Ascending aorta (tissue), 2 donors: ENCODE results near the gene LRCOL1. TPM values are rescaled to one million over a fixed set of nuclear protein-coding genes. Genes with fewer than 3 reads are reported as not detected.

Experiments used
- DNase-seq, 2 donors: peaks; one replicate each; pipeline ENCODE4 v3.0.0-alpha.2; 2019; ENCODE audit warnings: low spot score in 2 of 2
- H3K27ac ChIP-seq, 2 donors: fragments of 200-600 bp; sonication (generic); one replicate each; pipeline ENCODE4 v1.5.1; 2016 to 2017; ENCODE audit warnings: mild to moderate bottlenecking in 1 of 2
- H3K27me3 ChIP-seq: fragments of 200-600 bp; sonication (generic); one replicate; pipeline ENCODE4 v1.5.1; 2017
- H3K36me3 ChIP-seq, 2 donors: fragments of 200-600 bp; sonication (generic); one replicate each; pipeline ENCODE4 v1.5.1; 2016
- H3K4me1 ChIP-seq, 2 donors: fragments of 200-600 bp; sonication (generic); one replicate each; pipeline ENCODE4 v1.5.1; 2016 to 2017; ENCODE audit warnings: mild to moderate bottlenecking in 1 of 2
- H3K4me3 ChIP-seq, 2 donors: fragments of 200-600 bp; sonication (generic); one replicate each; pipeline ENCODE4 v1.5.1; 2016 to 2017; ENCODE audit warnings: mild to moderate bottlenecking in 1 of 2
- H3K9me3 ChIP-seq, 2 donors: fragments of 200-600 bp; sonication (generic); one replicate each; pipeline ENCODE4 v1.5.1; 2016
- intact Hi-C: fragments of 100-400 bp; cut with DNase I; formaldehyde crosslinking; loops from one replicate; pipeline ENCODE4 v1.15.1; 2023
- total RNA-seq: library from RNA; depleted of rRNA; stranded (reverse); fragments of >200 nt; gene quantifications from one replicate; pipeline ENCODE4 v1.1.0, GENCODE V29; 2016
- TF ChIP-seq, protein P1 (sequence below), 3 experiments: fragments of 200-600 bp in 2 of 3; fragments of 450-650 bp in 1 of 3; sonication (generic) in 2 of 3; IDR thresholded peaks; one replicate each; pipeline ENCODE4 v1.5.1; 2016 to 2019; ENCODE audit warnings: antibody characterized with exemption in 3 of 3, mild to moderate bottlenecking in 1 of 3, moderate library complexity in 1 of 3

The LRCOL1 gene
- total RNA-seq, 1 donor from 2014 or later, result not detected

DNA sequence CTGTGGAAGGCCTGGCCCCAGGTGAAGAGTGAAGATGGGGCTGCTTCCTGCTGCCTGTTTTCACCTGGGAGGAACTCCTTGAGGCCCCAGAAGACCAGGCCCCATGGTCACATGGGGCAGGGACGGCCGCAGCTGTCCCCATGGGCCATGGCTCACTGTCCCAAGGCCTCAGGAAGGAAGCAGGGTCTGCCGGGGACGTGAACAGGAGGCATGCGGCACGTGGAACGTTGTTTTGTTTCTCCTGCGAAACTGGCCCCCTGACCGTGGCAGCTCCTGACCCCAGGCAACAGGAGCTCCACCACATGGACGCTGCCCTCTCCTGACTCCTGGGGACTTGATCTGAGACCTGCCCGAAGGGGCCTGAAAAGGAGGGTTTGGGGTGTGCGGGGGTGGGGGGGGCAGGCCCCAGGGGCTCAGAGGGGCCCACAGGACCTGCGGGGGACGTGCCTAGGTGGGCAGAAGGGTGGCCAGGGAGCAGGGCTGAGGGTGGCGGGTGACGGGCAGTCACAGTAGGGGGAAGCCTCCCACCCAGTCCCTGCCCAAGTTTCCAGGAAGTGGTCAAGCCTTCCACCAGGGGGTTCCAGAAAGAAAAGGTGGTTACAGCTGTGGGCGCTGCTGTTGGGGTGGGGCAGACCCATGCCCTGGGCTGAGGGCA, 41.4 kb downstream of the LRCOL1 start:
- Histone ChIP-seq H3K36me3 (peaks cover 19 to 34% of the 10 kb centered on the region in 2 donors), H3K4me1 (no peaks in the 10 kb centered on the region), H3K27ac (no peak overlapping the region), H3K9me3 (no peaks in the 10 kb centered on the region), H3K4me3 (no peak overlapping the region), H3K27me3 (no peaks in the 10 kb centered on the region)
- TF ChIP-seq, protein P1, sequence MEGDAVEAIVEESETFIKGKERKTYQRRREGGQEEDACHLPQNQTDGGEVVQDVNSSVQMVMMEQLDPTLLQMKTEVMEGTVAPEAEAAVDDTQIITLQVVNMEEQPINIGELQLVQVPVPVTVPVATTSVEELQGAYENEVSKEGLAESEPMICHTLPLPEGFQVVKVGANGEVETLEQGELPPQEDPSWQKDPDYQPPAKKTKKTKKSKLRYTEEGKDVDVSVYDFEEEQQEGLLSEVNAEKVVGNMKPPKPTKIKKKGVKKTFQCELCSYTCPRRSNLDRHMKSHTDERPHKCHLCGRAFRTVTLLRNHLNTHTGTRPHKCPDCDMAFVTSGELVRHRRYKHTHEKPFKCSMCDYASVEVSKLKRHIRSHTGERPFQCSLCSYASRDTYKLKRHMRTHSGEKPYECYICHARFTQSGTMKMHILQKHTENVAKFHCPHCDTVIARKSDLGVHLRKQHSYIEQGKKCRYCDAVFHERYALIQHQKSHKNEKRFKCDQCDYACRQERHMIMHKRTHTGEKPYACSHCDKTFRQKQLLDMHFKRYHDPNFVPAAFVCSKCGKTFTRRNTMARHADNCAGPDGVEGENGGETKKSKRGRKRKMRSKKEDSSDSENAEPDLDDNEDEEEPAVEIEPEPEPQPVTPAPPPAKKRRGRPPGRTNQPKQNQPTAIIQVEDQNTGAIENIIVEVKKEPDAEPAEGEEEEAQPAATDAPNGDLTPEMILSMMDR (IDR thresholded peaks at IDR 0.05), result no peak
- no peak for DNase-seq
- intact Hi-C loops, result no loop called here

DNA sequence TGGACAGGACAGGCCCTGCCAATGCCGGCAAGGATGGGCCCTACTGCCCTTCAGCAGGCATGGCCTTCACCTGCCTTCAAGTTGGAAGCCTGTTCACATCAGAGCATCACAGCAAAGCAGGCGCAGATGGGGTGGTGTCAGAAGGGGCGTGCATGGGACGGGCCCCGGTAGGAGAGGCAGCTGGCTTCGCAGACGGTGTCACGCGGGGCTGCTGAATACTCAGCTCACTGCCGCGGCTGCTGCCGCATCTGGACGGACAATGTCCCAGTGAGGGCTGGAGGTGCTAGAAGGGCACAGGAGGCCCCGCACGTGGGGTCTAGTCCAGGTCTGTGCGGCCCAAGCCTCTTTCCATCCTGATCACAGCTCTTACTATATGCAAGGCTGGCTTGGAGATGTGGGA, 42.1 kb downstream of the LRCOL1 start:
- TF ChIP-seq, protein P1 (IDR thresholded peaks at IDR 0.05), result no peak
- H3K9me3 ChIP-seq, result no peaks in the 10 kb centered on the region
- intact Hi-C loops, result no loop called here
- no peak overlapping the region for H3K27ac ChIP-seq
- DNase-seq, result no peak
- no peak overlapping the region for H3K4me3 ChIP-seq
- H3K36me3 ChIP-seq, result peaks cover 14 to 29% of the 10 kb centered on the region in 2 donors
- no peaks in the 10 kb centered on the region for H3K27me3 ChIP-seq
- no peaks in the 10 kb centered on the region for H3K4me1 ChIP-seq

DNA sequence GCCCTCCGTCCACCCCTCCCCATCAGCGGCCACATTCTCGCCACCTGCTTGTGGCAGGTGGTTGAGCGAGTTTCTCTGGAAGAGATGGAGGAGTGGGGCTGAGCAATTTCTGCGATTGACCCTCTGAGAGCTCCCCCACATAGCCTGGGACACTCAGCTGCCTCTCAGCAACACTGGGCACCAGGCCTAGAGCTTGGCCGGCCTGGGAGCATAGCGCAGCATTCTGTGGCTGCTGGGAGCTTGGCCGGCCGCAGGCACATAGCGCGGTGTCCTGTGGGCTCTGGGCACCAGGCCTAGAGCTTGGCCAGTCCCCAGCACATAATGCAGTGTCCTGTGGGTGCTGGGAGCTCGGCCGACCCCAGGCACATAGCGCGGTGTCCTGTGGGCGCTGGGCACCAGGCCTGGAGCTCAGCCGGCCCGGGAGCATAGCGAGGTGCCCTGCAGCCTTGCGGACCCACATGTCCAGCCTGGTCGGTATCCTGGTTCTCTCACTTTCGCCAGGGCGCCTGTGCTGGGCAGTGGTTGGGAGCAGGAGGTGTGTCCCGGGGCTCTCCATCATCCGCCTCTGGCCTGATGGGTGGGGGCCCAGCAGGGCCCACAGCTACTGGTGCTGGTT, 43.8 kb downstream of the LRCOL1 start:
- DNase-seq, result no peak
- TF ChIP-seq, protein P1 (IDR thresholded peaks at IDR 0.05), result no peak
- peaks cover 7 to 21% of the 10 kb centered on the region in 2 donors for H3K36me3 ChIP-seq
- intact Hi-C loops, result no loop called here
- H3K27ac ChIP-seq, result no peak overlapping the region
- no peaks in the 10 kb centered on the region for H3K9me3 ChIP-seq
- H3K27me3 ChIP-seq, result no peaks in the 10 kb centered on the region
- no peaks in the 10 kb centered on the region for H3K4me1 ChIP-seq
- no peak overlapping the region for H3K4me3 ChIP-seq

DNA sequence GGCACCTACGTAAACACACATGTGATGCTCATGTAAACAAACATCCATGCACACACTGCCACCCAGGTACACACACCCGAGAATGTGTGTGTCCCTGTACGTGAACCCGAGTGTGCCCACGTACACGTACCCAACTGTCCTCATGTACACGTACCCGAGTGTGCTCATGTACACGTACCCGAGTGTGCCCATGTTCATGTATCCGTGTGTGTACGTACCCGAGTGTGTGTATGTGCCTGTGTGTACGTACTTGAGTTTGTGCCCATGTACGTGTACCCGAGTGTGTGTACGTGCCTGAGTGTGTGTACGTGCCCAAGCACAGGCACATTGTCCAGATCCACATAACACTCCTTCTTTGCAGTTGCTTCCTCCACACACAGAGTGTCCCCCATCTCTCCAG, 45.0 kb downstream of the LRCOL1 start:
- no peak overlapping the region for H3K27ac ChIP-seq
- intact Hi-C loops, result no loop called here
- TF ChIP-seq, protein P1 (IDR thresholded peaks at IDR 0.05), result no peak
- H3K27me3 ChIP-seq, result no peaks in the 10 kb centered on the region
- no peaks in the 10 kb centered on the region for H3K9me3 ChIP-seq
- peaks cover 0 to 7% of the 10 kb centered on the region in 2 donors for H3K4me1 ChIP-seq
- no peak overlapping the region for H3K4me3 ChIP-seq
- H3K36me3 ChIP-seq, result peaks cover 4 to 12% of the 10 kb centered on the region in 2 donors
- no peak for DNase-seq

DNA sequence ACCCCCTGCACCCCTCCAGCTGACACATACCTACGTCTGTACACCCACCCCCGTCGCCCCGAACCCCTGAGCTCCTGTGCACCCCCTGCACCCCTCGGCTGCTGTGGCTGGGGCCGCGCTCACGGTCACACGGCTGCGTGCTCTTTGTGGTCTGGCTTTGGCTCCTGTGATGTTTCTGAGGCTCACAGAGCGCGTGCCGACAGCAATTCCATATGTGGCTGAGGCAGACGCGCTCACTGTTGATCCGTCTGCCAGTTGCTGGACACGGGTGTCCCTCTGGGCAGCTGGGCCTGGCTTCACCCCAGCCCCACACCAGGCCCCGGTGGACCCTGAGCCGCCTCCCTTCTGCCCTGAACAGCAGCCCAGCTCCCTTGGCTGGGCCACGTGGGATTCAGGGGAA, 46.5 kb downstream of the LRCOL1 start:
- DNase-seq, result no peak
- Histone ChIP-seq H3K9me3 (no peaks in the 10 kb centered on the region), H3K4me3 (no peak overlapping the region), H3K4me1 (peaks cover 2 to 15% of the 10 kb centered on the region in 2 donors), H3K27me3 (no peaks in the 10 kb centered on the region), H3K36me3 (peaks cover 0 to 7% of the 10 kb centered on the region in 2 donors), H3K27ac (no peak overlapping the region)
- intact Hi-C loops, result no loop called here
- TF ChIP-seq, protein P1 (IDR thresholded peaks at IDR 0.05), result no peak
